HG03045 (cell line): ENCODE results near the gene PCDHGB7.
"Not testable (repeated sequence)": the region's sequence is repeated elsewhere in the genome, so short reads cannot be mapped to it uniquely, and the experiment has no call there.

ENCODE experiments used
- ATAC-seq: cut with Tn5 transposase; IDR thresholded peaks from one replicate; pipeline ENCODE4 v1.9.1; 2021; ENCODE audit warnings: mild to moderate bottlenecking, moderate library complexity; ENCODE audit not compliant: unreplicated experiment

The PCDHGB7 gene

DNA sequence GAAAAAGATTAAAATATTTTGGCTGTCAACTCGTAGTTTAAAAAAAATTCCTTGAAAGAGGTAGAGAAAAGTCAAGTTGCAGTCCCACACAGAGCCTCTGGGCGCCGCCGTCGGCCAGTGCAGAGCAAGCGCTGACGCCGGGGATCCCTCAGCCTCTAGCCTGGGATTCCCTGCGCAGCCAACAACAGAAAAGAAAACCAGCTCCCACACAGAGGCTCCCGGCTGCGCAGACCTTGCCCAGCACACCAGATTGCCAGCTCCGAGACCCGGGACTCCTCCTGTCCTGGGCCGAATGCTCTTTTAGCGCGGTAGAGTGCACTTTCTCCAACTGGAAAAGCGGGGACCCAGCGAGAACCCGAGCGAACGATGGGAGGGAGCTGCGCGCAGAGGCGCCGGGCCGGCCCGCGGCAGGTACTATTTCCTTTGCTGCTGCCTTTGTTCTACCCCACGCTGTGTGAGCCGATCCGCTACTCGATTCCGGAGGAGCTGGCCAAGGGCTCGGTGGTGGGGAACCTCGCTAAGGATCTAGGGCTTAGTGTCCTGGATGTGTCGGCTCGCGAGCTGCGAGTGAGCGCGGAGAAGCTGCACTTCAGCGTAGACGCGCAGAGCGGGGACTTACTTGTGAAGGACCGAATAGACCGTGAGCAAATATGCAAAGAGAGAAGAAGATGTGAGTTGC lies at the start of gene PCDHGB7:
Gene PCDHGB7 (plus strand): TSS at position 184 of the 679 bp plus-strand sequence. CDS start 183 bp downstream, at position 367.
- ATAC-seq = peak; percentile 83

- ATAC-seq = peak; percentile 61
Measured at GRCh38 chr5:141369994-141370848, 47.3 kb upstream of the PCDHGB7 start, which contains the start of gene PCDHGB3. TSS of gene PCDHGB3 (plus strand) at chr5:141370242. CDS start at chr5:141370395, 153 bp downstream.

GRCh38 chr5:141371572-141372475 lies 45.7 kb upstream of the PCDHGB7 start:
- no peak for ATAC-seq

DNA sequence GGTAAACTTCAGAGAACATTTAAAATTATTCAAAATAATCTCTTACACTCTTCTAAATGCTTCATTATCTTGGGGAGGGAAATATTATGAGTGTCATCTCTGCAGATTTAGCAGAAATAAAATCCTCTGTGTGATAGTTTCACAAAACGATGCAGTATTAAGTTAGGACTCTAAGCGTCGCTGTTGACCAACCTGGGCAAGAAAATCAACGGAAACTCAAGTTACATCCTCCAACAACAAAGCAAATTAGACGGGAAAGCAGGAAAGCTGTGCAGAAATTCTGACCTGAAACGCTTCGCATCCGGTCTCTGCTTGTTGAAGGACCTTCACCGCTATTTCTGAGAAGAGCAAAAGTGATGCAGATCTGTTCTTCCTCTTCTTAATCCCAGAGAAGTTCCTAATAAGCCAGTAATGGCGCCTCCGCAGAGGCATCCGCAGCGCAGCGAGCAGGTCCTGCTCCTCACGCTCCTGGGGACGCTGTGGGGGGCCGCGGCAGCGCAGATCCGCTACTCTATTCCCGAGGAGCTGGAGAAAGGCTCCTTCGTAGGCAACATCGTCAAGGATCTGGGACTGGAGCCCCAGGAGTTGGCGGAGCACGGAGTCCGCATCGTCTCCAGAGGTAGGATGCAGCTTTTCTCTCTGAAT lies 43.7 kb upstream of the PCDHGB7 start, which contains the start of gene PCDHGA6:
Gene PCDHGA6 (plus strand): TSS at position 219 of the 645 bp plus-strand sequence. CDS start 193 bp downstream, at position 412.
- ATAC-seq = no peak

- no peak for ATAC-seq
Measured at GRCh38 chr5:141374627-141375026, 42.9 kb upstream of the PCDHGB7 start.

DNA sequence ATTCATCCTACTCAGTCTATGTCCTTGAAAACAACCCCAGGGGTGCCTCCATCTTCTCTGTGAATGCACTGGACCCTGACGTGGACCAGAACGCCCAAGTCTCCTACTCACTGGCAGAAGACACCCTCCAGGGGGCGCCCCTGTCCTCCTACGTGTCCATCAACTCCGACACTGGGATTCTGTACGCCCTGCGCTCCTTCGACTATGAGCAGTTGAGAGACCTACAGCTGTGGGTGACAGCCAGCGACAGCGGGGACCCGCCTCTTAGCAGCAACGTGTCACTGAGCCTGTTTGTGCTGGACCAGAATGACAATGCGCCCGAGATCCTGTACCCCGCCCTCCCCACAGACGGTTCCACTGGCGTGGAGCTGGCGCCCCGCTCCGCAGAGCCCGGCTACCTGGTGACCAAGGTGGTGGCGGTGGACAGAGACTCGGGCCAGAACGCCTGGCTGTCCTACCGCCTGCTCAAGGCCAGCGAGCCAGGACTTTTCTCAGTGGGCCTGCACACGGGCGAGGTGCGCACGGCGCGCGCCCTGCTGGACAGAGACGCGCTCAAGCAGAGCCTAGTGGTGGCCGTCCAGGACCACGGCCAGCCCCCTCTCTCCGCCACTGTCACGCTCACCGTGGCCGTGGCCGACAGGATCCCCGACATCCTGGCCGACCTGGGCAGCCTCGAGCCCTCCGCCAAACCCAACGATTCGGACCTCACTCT lies 41.9 kb upstream of the PCDHGB7 start:
- not testable (repeated sequence) for ATAC-seq

- no peak for ATAC-seq
Measured at GRCh38 chr5:141382469-141383294, 34.8 kb upstream of the PCDHGB7 start, which contains the start of gene PCDHGA7. TSS of gene PCDHGA7 (plus strand) at chr5:141382742. CDS start at chr5:141382900, 158 bp downstream.

GRCh38 chr5:141383345-141383744 lies 34.1 kb upstream of the PCDHGB7 start:
- ATAC-seq = no peak

DNA sequence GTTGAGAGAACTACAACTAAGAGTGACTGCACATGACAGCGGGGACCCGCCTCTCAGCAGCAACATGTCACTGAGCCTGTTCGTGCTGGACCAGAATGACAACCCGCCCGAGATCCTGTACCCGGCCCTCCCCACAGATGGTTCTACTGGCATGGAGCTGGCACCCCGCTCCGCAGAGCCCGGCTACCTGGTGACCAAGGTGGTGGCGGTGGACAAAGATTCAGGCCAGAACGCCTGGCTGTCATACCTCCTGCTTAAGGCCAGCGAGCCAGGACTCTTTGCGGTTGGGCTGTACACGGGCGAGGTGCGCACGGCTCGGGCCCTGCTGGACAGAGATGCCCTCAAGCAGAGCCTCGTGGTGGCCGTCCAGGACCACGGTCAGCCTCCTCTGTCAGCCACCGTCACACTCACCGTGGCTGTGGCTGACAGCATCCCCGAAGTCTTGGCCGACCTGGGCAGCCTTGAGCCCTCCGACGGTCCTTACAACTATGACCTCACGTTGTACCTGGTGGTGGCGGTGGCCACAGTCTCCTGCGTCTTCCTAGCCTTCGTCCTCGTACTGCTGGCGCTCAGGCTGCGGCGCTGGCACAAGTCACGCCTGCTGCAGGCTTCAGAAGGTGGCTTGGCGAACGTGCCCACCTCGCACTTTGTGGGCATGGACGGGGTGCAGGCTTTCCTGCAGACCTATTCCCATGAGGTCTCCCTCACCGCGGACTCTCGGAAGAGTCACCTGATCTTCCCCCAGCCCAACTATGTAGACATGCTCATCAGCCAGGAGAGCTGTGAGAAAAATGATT lies 32.8 kb upstream of the PCDHGB7 start:
- ATAC-seq = no peak

- not testable (repeated sequence) for ATAC-seq
Measured at GRCh38 chr5:141387557-141388311, 29.7 kb upstream of the PCDHGB7 start, which contains the start of gene PCDHGB4. TSS of gene PCDHGB4 (plus strand) at chr5:141387698. CDS start at chr5:141387885, 187 bp downstream.

GRCh38 chr5:141388661-141389060 lies 28.8 kb upstream of the PCDHGB7 start:
- no peak for ATAC-seq

GRCh38 chr5:141389153-141390042 lies 28.1 kb upstream of the PCDHGB7 start:
- ATAC-seq = no peak

- no peak for ATAC-seq
Measured at GRCh38 chr5:141392429-141393198, 24.9 kb upstream of the PCDHGB7 start, which contains the start of gene PCDHGA8. TSS of gene PCDHGA8 (plus strand) at chr5:141392633. CDS start at chr5:141392814, 181 bp downstream.

DNA sequence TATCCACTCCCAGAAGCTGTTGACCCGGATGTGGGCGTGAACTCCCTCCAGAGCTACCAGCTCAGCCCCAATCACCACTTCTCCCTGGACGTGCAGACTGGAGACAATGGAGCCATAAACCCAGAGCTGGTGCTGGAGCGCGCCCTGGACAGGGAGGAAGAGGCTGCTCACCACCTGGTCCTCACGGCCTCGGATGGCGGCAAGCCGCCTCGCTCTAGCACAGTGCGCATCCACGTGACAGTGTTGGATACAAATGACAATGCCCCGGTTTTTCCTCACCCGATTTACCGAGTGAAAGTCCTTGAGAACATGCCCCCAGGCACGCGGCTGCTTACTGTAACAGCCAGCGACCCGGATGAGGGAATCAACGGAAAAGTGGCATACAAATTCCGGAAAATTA lies 24.2 kb upstream of the PCDHGB7 start:
- no peak for ATAC-seq
